Thyroid gland (tissue), 4 donors: ENCODE data around the gene PKM.

Experiments used
- POLR2A ChIP-seq, 2 donors: fragments of 450-650 bp; IDR thresholded peaks; one replicate each; pipeline ENCODE4 v1.6.1; 2017; ENCODE audit warnings: antibody characterized with exemption in 2 of 2, mild to moderate bottlenecking in 2 of 2, moderate library complexity in 1 of 2
- TF ChIP-seq, protein P1 (sequence below), 6 experiments: fragments of 200-600 bp in 3 of 6; fragments of 450-650 bp in 3 of 6; sonication (generic) in 3 of 6; IDR thresholded peaks; one replicate each; pipeline ENCODE4 v1.5.1; 2016 to 2019; ENCODE audit warnings: antibody characterized with exemption in 6 of 6, mild to moderate bottlenecking in 2 of 6, inconsistent platforms in 1 of 6, moderate library complexity in 1 of 6

DNA sequence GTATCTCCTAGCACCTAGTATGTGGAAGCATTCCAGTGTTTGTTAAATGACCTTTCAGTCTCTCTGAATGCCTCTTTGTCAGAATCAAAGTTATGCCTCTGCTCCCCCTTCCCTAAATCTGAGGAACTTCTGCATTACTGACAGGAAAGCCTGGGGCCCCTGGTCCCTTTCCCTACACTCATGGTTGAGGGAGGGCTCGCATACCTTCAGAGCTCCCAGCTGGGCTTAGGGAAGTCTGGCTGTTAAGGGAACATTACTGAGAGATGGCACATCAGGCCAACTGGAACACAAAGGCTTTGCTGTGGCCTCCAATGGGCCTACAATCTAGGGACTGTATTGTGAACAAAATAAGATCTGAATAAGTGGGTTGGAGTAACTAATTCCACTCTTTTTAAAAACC, 10.3 kb downstream of the PKM start:
- TF ChIP-seq, protein P1, sequence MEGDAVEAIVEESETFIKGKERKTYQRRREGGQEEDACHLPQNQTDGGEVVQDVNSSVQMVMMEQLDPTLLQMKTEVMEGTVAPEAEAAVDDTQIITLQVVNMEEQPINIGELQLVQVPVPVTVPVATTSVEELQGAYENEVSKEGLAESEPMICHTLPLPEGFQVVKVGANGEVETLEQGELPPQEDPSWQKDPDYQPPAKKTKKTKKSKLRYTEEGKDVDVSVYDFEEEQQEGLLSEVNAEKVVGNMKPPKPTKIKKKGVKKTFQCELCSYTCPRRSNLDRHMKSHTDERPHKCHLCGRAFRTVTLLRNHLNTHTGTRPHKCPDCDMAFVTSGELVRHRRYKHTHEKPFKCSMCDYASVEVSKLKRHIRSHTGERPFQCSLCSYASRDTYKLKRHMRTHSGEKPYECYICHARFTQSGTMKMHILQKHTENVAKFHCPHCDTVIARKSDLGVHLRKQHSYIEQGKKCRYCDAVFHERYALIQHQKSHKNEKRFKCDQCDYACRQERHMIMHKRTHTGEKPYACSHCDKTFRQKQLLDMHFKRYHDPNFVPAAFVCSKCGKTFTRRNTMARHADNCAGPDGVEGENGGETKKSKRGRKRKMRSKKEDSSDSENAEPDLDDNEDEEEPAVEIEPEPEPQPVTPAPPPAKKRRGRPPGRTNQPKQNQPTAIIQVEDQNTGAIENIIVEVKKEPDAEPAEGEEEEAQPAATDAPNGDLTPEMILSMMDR (IDR thresholded peaks at IDR 0.05): no peak
- no peak for TF ChIP-seq POLR2A (IDR thresholded peaks at IDR 0.05)
